GM18508 (cell line): ENCODE results near the gene IRF2.

ENCODE experiments used
- ATAC-seq: cut with Tn5 transposase; IDR thresholded peaks from one replicate; pipeline ENCODE4 v1.9.1; 2021; ENCODE audit warnings: moderate number of reproducible peaks; ENCODE audit not compliant: insufficient read depth, unreplicated experiment

IRF2 gene

GRCh38 chr4:184433258-184433892 lies 41.0 kb downstream of the IRF2 start:
- ATAC-seq: no peak

GRCh38 chr4:184432127-184432922 lies 42.0 kb downstream of the IRF2 start:
- no peak for ATAC-seq

GRCh38 chr4:184430163-184430562 lies 44.2 kb downstream of the IRF2 start:
- no peak for ATAC-seq

- no peak for ATAC-seq
Observed at GRCh38 chr4:184428787-184429186, 45.6 kb downstream of the IRF2 start.

- ATAC-seq: no peak
Observed at GRCh38 chr4:184427687-184428086, 46.7 kb downstream of the IRF2 start.

GRCh38 chr4:184427093-184427492 lies 47.3 kb downstream of the IRF2 start:
- ATAC-seq: no peak

GRCh38 chr4:184424993-184425758 lies 49.2 kb downstream of the IRF2 start:
- ATAC-seq: no peak

GRCh38 chr4:184424279-184424678 lies 50.1 kb downstream of the IRF2 start:
- ATAC-seq: no peak

- no peak for ATAC-seq
Observed at GRCh38 chr4:184423003-184423686, 51.2 kb downstream of the IRF2 start.

GRCh38 chr4:184422378-184422777 lies 52.0 kb downstream of the IRF2 start:
- ATAC-seq: no peak

- ATAC-seq: no peak
Observed at GRCh38 chr4:184421533-184422155, 52.7 kb downstream of the IRF2 start.

GRCh38 chr4:184420881-184421416 lies 53.4 kb downstream of the IRF2 start:
- peak; percentile 45 for ATAC-seq

- no peak for ATAC-seq
Observed at GRCh38 chr4:184420402-184420801, 53.9 kb downstream of the IRF2 start.

- ATAC-seq: no peak
Observed at GRCh38 chr4:184419976-184420375, 54.4 kb downstream of the IRF2 start.

- ATAC-seq: peak; percentile 42
Observed at GRCh38 chr4:184417802-184418511, 56.4 kb downstream of the IRF2 start.

GRCh38 chr4:184416913-184417734 lies 57.2 kb downstream of the IRF2 start:
- no peak for ATAC-seq

GRCh38 chr4:184415071-184415470 lies 59.3 kb downstream of the IRF2 start:
- ATAC-seq: no peak

- ATAC-seq: no peak
Observed at GRCh38 chr4:184413261-184414046, 60.9 kb downstream of the IRF2 start.
